HG03159 (cell line): ENCODE data around the gene KLF5.
"Not testable (repeated sequence)": the region's sequence is repeated elsewhere in the genome, so short reads cannot be mapped to it uniquely, and the experiment has no call there.

Experiments
- ATAC-seq: cut with Tn5 transposase; IDR thresholded peaks from one replicate; pipeline ENCODE4 v1.9.1; 2021; ENCODE audit warnings: mild to moderate bottlenecking, moderate library complexity; ENCODE audit not compliant: unreplicated experiment

The KLF5 gene

DNA sequence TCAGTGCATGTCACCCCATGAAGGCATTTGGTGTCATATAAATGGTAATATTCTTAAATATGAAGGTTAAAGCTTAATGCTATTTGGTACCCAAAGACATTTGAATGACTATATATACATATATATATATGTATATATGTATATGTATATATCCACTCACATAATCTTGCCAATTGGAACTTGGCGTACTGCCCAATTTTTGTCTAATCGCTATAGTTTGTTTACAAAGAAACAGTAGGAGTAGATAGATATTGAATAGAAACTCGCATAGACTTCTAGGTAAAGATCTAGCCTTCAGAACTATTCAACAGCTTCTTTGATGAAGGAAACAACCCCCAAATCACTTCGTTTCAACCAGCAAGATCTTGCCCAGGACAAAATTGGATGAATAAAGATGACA, 24.1 kb downstream of the KLF5 start:
- ATAC-seq, result no peak

DNA sequence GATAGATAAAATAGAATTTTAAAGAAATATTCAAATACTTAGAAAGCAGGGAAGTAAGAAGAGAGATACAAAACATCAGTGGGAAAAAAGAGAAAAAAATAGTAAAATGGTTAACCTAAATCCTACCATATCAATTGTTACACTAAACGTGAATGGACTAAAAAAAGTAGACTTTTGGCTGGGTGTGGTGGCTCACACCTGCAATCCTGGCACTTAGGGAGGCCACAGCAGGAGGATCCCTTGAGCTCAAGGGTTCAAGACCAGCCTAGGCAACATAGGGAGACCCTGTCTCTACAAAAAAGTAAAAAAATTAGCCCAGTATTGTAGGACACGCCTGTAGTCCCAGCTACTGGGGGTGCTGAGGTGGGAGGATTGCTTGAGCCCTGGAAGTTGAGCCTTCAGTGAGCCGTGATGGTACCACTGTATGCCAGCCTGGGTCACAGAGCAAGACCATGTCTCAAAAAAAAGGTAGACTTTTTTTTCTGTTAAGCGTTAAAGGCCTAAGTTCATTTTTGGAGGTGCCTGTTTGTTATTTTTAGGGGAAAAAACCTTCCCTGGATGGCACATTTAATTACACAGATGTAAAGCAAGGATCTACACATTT, 29.6 kb downstream of the KLF5 start:
- ATAC-seq, result no peak

DNA sequence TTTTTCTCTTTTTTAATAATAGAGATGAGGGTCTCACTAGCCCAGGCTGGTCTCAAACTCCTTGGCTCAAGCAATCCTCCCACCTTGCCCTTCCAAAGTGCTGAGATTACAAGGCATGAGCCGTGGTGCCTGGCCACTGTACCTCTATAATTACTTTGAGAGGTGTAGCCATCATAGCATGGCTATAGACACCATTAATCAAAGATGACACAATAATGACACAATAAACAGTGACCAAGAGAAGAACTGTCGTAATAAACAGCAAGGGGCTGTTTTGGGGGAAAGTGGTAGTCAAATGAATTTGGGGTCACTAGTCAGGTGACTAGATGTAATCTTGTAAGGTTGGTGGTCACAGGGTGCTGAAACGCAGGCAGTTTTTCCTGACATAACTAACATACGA, 30.4 kb downstream of the KLF5 start:
- ATAC-seq, result no peak

DNA sequence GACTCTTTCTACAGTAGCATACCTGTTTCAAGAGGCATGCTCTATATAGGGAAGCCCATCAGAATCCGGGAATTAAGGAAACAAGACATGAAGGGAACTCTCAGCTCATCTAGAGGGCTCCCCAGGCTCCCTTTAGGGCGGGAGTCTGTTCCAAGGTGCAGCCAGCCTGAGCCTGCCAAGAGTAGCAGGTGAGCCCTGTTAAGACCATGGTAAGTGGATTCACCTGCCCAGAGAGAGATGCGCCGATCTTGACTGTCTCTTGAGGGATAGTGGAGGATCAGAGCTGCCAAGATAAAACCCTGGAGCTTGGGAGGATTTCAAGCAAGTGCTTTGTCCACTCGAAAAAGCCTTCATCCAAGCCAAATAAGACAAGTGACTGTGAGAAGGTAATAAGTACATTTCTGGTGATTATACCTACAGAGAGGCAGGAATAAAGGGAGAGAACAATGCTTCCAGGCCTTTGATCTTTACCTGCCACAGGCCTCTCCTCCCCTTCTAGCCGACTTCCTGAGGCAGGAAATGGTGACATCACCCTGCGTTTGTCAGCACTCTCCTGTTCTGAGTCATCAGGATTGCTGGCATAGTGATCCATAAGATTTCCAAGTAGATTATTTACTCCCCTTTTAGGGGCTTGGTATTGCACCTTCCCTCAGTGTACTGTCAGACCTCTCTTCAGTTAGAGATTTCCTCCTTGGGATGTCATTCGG, 31.5 kb downstream of the KLF5 start:
- ATAC-seq, result no peak

DNA sequence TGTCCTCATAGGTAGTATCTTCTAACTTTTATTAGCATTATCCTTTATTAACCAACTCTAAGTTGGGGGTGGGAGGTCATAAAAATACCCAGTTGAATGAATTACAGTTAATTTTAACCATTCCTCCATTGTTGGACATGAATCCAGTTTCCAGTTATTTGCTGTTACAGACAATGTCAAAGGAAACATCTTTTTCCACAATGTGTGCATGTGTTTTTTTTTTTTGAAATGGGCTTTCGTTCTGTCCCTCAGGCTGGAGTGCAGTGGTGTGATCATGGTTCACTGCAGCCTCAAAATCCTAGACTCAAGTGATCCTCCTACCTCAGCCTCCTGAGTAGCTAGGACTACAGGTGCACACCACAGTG, 32.0 kb downstream of the KLF5 start:
- no peak for ATAC-seq

DNA sequence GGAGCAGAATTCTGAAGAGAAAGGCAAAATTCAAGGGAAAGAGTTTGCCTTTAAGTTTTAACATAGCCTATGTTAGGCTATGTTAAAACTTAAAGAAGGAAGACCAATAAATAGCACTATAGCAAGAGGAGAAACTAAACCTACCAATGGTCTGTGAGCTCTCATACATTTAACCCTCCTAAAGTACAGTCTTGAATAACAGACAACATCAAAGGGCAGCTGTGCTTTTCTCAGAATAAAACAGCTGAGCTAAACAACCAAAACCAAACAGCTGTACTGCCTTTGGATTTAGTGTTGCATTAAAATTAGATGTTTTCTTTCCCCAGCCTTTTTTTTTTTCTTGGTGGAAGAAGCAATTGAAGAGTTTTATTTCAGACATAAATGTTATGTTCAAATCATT, 34.0 kb downstream of the KLF5 start:
- no peak for ATAC-seq

DNA sequence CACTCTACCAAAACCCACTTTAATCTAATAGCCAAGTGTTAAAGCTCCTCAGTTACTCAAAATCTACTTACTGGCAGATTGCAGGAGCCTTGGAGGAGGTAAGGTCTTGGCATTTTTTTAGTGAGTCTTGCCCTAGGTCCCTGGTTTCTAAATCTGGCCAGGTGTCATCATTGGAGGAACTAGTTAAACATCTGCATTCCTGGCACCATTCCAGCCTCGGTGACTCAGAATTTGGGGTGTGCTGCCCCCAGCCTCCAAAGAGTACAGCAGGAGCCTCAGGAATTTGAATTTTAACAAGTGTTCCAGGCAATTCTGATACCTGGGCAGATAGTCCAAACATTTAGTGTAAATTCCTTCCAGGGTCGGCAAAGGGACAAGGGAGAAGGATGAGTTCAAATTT, 37.4 kb downstream of the KLF5 start:
- ATAC-seq, result no peak

DNA sequence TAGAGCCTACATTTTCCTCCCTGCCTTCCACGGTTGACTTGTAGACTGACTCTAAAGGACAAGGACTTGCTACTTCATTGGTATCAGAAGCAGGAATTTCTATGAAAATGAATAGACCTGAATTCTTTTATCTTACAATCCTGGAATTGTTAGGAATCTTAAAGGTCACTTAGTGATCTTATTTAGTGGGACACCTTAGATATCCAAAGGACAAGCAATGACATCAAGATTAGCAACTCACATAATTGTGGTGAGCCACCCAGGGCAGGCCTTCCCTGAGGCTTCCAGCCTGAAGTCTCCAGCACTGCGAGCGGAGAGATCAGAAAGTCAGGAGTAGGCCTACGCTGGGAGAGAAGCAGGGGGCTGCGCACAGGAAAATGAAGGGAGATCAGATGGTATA, 37.8 kb downstream of the KLF5 start:
- no peak for ATAC-seq

DNA sequence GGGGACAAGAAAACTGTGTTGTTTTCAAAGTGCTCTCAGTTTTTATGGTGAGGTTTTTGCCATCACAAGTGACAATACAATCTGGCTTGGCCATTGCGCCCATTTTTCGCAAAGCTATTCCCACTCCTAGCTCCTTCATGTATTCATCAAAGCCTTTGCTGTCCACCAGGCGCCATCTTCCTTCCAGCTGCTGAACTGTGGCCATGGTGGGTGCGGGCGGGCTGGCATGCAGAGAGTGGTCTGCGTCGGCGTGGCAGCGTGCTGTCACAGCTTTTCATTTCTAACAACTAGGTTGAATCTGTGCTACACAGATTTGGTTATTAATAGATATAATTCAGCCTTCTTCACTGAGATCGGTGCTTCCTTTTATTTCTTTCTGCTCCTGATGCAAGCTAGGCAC, 42.0 kb downstream of the KLF5 start:
- ATAC-seq, result not testable (repeated sequence)

DNA sequence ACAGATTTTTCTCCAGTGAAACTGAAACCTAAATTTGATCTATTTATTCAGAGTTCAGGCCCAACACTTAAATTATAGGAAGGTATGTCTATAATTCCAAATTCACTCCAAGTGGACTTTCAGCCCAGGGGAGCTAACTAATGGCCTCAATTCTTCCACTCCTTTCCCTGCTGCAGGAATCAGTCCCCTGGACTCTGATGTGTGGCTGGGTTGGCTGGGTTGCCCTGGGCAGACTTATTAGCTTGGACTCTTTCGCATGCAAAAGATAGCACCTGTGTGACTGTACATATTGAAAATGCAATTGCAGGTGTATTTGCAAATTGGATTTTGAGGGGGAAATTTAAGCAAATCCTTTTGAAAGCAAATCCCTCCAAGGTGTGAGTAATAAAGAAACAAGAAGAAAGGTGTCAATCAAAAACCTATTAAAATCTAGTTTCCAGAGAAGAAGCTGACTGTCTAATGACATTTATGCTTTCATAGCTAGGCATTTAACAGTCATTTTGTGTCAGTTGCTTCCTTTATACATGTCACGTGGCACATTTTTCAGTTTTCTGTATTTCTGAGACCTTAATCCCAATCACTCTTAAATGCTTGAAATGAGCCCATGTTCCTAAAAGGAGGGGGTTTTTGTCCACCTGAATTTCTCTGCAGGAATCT, 42.7 kb downstream of the KLF5 start:
- no peak for ATAC-seq

DNA sequence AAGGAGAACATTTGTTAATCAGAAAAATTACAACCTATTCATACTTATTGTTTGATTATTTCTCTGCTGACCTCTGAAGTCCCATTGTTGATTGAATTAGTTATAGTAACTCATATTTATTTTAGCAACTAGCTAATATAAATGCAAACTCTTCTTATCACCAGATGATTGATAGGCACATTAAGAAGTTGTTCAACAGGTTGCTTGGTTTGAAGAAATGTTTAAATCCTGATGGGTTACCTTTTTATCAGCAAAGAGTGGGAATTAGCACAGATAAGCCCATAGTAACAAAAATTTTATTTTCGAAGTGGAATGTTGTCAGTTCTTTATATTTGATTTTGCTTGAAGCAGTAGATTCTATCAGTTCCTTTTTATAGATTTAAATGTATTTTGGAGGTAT, 44.4 kb downstream of the KLF5 start:
- no peak for ATAC-seq

DNA sequence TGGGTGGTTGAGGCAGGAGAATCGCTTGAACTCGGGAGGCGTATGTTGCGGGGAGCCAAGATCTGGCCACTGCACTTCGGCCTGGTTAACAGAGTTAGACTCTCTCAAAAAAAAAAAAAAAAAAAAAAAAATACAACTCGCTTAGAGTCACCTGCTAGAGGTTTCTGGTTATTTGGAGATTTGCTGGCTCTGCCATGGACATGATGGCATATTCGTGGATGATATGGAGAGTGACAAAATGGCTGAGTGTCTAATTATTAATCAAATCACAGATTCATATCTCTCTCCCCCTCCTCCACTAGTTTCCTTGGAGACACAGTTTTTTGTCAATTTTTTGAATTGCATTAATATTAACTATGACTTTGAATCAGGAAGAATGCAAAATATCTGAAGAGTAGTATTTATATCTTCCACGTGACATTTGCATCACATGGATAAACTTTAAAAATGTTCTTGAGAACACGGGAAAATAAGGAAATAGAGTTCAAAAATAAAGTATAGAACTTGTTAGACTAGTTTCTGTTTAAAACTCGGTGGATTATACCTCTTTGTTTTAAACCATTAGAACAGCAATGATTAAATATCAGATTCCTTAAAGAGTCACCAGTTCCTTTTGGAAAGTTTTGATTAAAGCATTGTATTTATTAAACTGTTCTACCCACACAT, 47.8 kb downstream of the KLF5 start:
- ATAC-seq, result no peak

DNA sequence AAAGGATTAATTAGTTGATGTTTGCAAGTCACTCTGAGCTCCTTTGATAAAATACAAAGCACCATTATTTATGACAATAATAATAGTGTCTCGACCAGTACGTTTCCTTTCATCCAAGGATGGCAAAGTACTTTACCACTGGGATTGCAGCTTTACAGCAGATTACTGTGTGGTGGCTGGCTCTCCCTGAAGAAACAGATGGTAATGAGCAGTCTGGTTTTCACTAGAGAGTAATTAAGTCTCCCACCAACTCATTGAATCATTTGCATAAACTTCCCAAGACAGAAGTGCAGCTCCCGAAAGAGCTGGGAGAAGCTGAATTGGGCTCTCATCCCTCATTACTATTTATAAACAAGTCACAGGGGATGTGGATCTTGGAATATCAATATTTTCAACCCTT, 48.7 kb downstream of the KLF5 start:
- ATAC-seq, result no peak

DNA sequence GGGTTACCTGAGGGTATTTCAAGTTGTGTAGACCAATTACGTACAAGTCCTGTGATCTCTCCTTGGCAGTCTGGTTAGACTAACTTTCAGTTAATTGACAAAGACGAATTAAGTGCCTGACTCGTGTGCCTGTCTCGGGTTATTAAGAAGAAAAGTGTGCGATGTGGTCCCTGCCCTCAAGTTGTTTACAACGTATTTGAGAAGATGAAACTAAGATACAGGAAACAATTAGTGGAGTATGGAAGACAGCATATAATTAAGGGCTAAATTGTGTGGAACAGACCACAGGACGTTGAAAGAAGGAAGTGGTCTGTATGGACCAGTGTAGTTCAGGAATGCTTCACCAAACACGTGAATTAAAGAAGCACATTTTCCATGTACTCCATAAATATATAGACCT, 49.2 kb downstream of the KLF5 start:
- no peak for ATAC-seq

DNA sequence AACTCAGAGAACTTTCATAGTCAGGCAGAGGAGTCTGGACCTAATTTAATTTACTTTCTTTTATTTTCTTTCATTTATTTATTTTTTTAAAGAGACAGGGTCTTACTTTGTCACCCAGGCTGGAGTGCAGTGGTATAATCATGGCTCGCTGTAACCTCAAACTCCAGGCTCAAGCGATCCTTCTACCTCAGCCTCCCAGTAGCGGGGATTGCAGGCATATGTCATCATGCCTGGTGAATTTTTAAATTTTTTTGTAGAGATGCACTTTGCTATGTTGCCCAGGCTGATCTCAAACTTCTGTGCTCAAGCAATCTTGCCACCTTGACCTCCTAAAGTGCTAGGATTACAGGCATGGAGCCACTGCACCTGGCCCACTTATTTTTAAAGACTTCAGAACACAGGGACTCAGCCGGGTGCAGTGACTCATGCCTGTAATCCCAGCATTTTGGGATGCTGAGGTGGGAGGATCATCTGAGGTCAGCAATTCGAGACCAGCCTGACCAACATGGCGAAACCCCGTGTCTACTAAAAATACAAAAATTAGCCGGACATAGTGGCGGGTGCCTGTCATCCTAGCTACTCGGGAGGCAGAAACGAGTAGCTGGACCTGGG, 50.6 kb downstream of the KLF5 start:
- no peak for ATAC-seq

DNA sequence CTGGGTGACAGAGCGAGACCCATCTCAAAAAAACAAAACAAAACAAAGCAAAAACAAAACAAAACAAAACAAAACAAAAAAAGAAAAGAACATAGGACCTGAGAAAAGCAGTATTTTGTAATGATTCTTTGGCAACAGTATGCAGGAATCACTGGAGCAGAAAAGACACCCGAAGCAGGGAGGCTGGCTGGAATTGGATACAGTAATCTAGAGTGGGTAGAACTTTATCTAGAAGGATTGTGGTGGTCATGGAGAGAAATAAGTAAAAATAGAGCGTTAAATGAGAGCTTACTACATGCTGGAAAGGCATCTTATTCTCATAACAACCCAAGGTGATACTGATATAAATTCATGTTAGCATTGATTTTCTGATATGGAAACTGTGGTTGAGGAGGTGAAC, 51.2 kb downstream of the KLF5 start:
- ATAC-seq, result no peak

DNA sequence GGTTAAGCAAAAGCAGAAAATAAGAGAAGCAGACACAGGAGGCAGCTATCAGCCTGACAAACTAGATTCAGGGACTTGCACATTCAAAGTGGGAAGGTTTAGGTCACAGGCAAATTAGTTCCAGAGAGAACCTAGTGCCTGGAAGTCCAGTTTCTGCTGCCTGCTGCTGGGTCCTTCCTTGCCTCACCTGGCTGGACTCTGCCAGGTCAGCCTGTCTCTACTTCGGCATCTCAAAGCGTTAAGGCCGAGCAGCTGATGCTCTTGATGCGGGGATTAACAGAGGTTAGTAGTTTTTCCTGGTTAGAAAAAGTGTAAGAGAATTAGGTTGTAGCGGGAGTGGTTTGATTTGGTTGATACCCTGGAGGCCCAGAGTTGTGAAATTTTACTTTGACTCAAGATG, 52.0 kb downstream of the KLF5 start:
- ATAC-seq, result no peak

DNA sequence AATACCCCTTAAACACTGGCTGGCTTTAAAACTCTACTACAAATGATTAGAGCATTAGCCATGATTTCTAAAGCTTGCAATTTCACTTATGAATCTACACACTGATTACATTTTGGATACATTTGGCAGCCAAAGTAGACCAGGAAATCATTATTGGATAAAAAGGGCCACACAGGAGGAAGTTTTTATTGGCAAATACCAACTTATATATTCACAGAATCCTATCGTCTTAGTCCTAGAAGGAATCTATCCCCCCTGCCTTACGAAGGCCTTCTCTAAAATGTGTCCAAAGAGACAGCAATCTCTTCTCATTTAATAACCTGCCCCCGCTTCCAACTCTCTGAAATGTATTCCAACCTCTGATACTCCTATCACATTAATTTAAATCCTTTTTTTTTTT, 52.5 kb downstream of the KLF5 start:
- no peak for ATAC-seq

DNA sequence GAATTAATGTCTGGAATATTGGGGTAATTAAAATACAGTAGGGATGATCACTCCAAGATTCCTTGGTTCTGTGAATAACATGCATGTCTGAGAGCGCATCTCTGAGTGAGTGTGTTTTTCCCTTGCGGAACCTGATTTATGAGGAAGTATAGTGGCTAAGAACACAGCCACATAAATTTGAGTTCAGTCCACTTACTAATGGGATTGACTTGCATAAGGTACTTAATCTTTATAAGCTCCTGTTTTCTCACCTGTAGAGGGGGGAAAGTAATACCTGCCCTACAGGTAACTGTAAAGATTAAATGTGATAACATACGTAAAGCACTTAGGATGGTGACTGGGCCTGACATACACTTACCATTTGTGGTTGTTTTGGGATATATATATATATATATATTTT, 60.8 kb downstream of the KLF5 start:
- ATAC-seq, result no peak
